ENCODE data around the gene ANO1.
A peak's percentile ranks its signal among the peaks of the same experiment; 100 is the strongest.

ANO1 gene

DNA sequence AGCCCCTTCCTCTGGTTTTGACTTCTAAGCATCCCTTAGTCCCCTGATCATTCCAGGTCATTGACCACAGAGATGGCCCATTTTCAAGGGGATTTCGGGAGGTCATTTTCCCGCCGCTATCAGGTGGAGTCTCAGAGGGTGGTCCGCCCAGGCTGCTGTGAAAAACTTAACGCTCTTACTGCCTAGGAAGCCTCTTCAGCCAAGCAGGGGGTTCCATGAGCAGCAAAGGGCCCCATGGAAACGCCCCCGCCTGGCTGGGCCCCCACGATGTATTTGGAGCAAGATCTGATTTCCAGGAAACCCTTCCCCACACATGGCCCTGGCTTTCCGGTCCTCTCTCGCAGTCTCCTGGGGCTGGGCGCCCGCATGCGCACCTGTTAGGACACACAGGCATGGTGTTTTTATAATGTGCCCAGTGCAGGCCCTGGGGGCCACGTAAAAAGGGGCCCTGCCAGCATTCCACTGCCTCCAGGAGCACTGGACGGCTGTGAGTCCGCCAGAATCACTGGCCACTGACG lies 32.5 kb downstream of the ANO1 start:
- Histone ChIP-seq H3K79me1 (ENCODE audit: low read length) (no peaks in the 10 kb centered on the region), H2BK5ac (ENCODE audit: low read length) (no peak overlapping the region), H3K9ac (ENCODE audit: low read length) (no peak overlapping the region), H3K4me1 (ENCODE audit: control insufficient read depth, low read depth, low read length) (no peaks in the 10 kb centered on the region), H3K23ac (ENCODE audit: low read length) (no peak overlapping the region), H2BK120ac (ENCODE audit: low read depth, low read length) (no peak overlapping the region), H3K56ac (ENCODE audit: low read length) (no peak overlapping the region), H3K4ac (ENCODE audit: low read depth, low read length) (no peak overlapping the region), H4K5ac (ENCODE audit: low read length) (no peak overlapping the region), H3K18ac (ENCODE audit: low read length) (no peak overlapping the region), H2AK5ac (ENCODE audit: low read length) (no peak overlapping the region), H3K27me3 (ENCODE audit: insufficient read depth, low read length, poor library complexity) (no peaks in the 10 kb centered on the region), H3K4me3 (ENCODE audit: low read length) (no peak overlapping the region), H3K27ac (ENCODE audit: low read depth, low read length) (no peak overlapping the region), H3K79me2 (ENCODE audit: control insufficient read depth, insufficient read depth, low read length) (no peaks in the 10 kb centered on the region), H3K4me2 (ENCODE audit: low read length) (no peak overlapping the region), H4K8ac (ENCODE audit: low read depth, low read length) (no peak overlapping the region), H3K36me3 (ENCODE audit: control insufficient read depth, insufficient read depth, low read length) (no peaks in the 10 kb centered on the region), H2BK15ac (replicated peaks; ENCODE audit: low read depth) (no peak overlapping the region)
- WGBS (ENCODE audit: extremely low coverage, insufficient coverage, low lambda C conversion rate), result no CpG with 5 or more reads among the region's 17 CpGs
- DNase-seq, result no peak

DNA sequence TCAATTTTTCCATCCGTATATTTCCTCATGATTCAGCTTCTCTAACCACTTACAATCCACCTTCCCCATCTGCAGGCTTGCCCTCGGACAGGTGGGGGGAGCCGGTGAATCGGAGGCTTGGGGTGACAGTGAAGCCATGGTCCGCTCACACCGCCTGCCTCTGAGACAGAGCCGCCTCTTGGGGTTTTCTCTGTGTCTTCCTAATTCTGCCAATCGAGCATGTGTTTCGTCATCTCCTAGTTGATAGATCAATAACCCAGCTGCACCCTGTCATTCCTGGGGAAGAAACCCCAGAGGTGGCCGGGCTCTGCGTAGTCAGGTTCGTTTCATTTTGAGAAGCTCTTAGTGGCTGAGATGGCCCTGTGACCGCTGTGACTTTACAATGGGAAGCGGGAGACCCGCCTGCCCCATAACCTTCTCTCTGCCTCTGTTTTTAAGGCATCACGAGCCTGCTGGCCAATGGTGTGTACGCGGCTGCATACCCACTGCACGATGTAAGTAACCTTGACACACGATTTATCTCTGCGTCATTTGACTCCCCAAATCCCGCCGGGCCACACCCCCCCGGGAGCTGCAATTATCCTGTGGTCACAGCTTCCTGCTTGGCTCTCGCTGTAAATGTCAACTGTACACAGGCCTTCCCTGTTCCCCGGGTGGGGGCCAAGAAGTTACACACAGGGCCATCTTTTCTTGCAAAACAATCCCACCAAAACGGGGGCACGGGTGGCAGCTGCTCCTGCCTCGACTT lies 33.3 kb downstream of the ANO1 start:
- Histone ChIP-seq H3K79me1 (ENCODE audit: low read length) (no peaks in the 10 kb centered on the region), H2BK15ac (replicated peaks; ENCODE audit: low read depth) (no peak overlapping the region), H4K8ac (ENCODE audit: low read depth, low read length) (no peak overlapping the region), H3K4me3 (ENCODE audit: low read length) (no peak overlapping the region), H2BK120ac (ENCODE audit: low read depth, low read length) (no peak overlapping the region), H3K4ac (ENCODE audit: low read depth, low read length) (no peak overlapping the region), H3K4me1 (ENCODE audit: control insufficient read depth, low read depth, low read length) (no peaks in the 10 kb centered on the region), H4K5ac (ENCODE audit: low read length) (no peak overlapping the region), H3K9ac (ENCODE audit: low read length) (no peak overlapping the region), H3K56ac (ENCODE audit: low read length) (no peak overlapping the region), H3K27ac (ENCODE audit: low read depth, low read length) (no peak overlapping the region), H3K4me2 (ENCODE audit: low read length) (no peak overlapping the region), H3K18ac (ENCODE audit: low read length) (no peak overlapping the region), H3K27me3 (ENCODE audit: insufficient read depth, low read length, poor library complexity) (no peaks in the 10 kb centered on the region), H2BK5ac (ENCODE audit: low read length) (no peak overlapping the region), H3K36me3 (ENCODE audit: control insufficient read depth, insufficient read depth, low read length) (no peaks in the 10 kb centered on the region), H3K79me2 (ENCODE audit: control insufficient read depth, insufficient read depth, low read length) (no peaks in the 10 kb centered on the region), H3K23ac (ENCODE audit: low read length) (no peak overlapping the region), H2AK5ac (ENCODE audit: low read length) (no peak overlapping the region)
- WGBS (ENCODE audit: extremely low coverage, insufficient coverage, low lambda C conversion rate), result no CpG with 5 or more reads among the region's 29 CpGs
- DNase-seq, result peak; percentile 81

DNA sequence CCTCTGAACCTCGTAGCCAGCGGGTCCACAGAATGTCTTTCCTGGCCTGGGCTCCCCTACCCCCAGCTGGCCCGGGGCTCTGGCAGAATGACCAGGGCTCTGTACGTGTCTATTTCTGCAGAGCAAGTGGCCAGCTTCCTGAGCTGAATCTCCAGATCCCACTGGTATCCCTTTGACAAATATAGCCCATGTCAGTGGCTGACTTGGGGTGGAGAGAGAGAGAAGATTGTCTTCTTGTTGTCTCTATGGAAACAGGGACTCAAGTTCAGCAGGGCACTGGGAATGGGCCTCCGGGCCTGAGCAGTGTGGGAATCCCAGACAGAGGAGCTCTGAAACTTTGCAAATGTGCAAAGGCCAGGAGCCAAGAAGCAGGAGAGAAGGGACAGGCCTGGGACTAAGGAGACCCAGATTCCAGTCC lies 33.9 kb downstream of the ANO1 start:
- peak; percentile 23 for DNase-seq
- no CpG with 5 or more reads among the region's 5 CpGs for WGBS (ENCODE audit: extremely low coverage, insufficient coverage, low lambda C conversion rate)
- H2BK5ac ChIP-seq (ENCODE audit: low read length), result no peak overlapping the region
- no peak overlapping the region for H2BK120ac ChIP-seq (ENCODE audit: low read depth, low read length)
- H3K27me3 ChIP-seq (ENCODE audit: insufficient read depth, low read length, poor library complexity), result no peaks in the 10 kb centered on the region
- no peak overlapping the region for H3K4me3 ChIP-seq (ENCODE audit: low read length)
- H3K79me1 ChIP-seq (ENCODE audit: low read length), result no peaks in the 10 kb centered on the region
- no peak overlapping the region for H3K27ac ChIP-seq (ENCODE audit: low read depth, low read length)
- H2BK15ac ChIP-seq (replicated peaks; ENCODE audit: low read depth), result no peak overlapping the region
- H3K56ac ChIP-seq (ENCODE audit: low read length), result no peak overlapping the region
- H3K4ac ChIP-seq (ENCODE audit: low read depth, low read length), result no peak overlapping the region
- no peak overlapping the region for H3K4me2 ChIP-seq (ENCODE audit: low read length)
- H3K18ac ChIP-seq (ENCODE audit: low read length), result no peak overlapping the region
- H4K5ac ChIP-seq (ENCODE audit: low read length), result no peak overlapping the region
- no peaks in the 10 kb centered on the region for H3K79me2 ChIP-seq (ENCODE audit: control insufficient read depth, insufficient read depth, low read length)
- no peak overlapping the region for H4K8ac ChIP-seq (ENCODE audit: low read depth, low read length)
- H3K9ac ChIP-seq (ENCODE audit: low read length), result no peak overlapping the region
- no peaks in the 10 kb centered on the region for H3K36me3 ChIP-seq (ENCODE audit: control insufficient read depth, insufficient read depth, low read length)
- no peaks in the 10 kb centered on the region for H3K4me1 ChIP-seq (ENCODE audit: control insufficient read depth, low read depth, low read length)
- no peak overlapping the region for H3K23ac ChIP-seq (ENCODE audit: low read length)
- H2AK5ac ChIP-seq (ENCODE audit: low read length), result no peak overlapping the region

DNA sequence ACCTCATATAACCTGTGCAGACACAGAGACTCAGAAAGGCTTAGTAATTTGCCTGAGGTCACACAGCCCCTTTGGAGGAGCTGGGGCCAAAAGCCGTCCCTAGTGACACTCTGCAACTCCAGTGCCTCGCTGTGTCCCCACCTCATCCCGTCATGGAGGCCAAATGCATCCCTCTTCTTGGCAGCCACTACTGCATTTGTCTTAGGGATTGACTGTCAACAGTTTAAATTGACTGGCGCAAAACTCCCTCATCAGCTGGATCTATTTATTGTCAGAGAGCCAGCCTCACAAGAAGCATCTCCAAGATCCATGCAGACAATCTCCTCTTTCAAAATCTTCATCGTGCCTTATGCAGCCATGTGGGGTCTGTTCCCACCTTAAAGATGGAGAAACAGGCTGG lies 35.7 kb downstream of the ANO1 start:
- H3K4me3 ChIP-seq (ENCODE audit: low read length), result no peak overlapping the region
- no peak overlapping the region for H3K27ac ChIP-seq (ENCODE audit: low read depth, low read length)
- no peaks in the 10 kb centered on the region for H3K36me3 ChIP-seq (ENCODE audit: control insufficient read depth, insufficient read depth, low read length)
- H4K8ac ChIP-seq (ENCODE audit: low read depth, low read length), result no peak overlapping the region
- H3K23ac ChIP-seq (ENCODE audit: low read length), result no peak overlapping the region
- DNase-seq, result no peak
- no peak overlapping the region for H3K4me2 ChIP-seq (ENCODE audit: low read length)
- no peak overlapping the region for H2BK5ac ChIP-seq (ENCODE audit: low read length)
- no peak overlapping the region for H3K56ac ChIP-seq (ENCODE audit: low read length)
- H3K9ac ChIP-seq (ENCODE audit: low read length), result no peak overlapping the region
- no peak overlapping the region for H2BK120ac ChIP-seq (ENCODE audit: low read depth, low read length)
- H3K27me3 ChIP-seq (ENCODE audit: insufficient read depth, low read length, poor library complexity), result no peaks in the 10 kb centered on the region
- H4K5ac ChIP-seq (ENCODE audit: low read length), result no peak overlapping the region
- no peak overlapping the region for H2AK5ac ChIP-seq (ENCODE audit: low read length)
- no peak overlapping the region for H2BK15ac ChIP-seq (replicated peaks; ENCODE audit: low read depth)
- H3K4ac ChIP-seq (ENCODE audit: low read depth, low read length), result no peak overlapping the region
- no peak overlapping the region for H3K18ac ChIP-seq (ENCODE audit: low read length)
- H3K4me1 ChIP-seq (ENCODE audit: control insufficient read depth, low read depth, low read length), result no peaks in the 10 kb centered on the region
- no peaks in the 10 kb centered on the region for H3K79me2 ChIP-seq (ENCODE audit: control insufficient read depth, insufficient read depth, low read length)
- H3K79me1 ChIP-seq (ENCODE audit: low read length), result no peaks in the 10 kb centered on the region
- no CpG with 5 or more reads among the region's 5 CpGs for WGBS (ENCODE audit: extremely low coverage, insufficient coverage, low lambda C conversion rate)

DNA sequence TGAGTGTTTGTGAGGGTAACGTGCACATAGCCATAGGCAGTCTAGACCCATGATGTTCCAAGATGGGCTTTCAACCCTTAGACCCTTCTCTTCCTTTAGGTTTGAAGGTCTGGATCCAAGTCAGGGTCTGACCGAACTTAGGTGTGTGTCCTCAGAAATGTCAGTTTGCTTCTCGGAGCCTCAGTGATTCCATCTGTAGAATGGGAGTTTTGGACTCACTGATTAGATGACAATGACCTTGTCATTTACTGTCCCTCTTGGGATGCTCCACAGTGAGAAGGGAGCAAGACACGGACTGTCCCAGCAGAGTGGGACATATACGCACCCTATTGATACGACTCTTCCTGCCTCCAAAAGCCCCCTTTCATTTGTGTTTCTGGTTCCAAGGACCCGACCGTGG lies 37.7 kb downstream of the ANO1 start:
- no peak overlapping the region for H2BK120ac ChIP-seq (ENCODE audit: low read depth, low read length)
- H3K36me3 ChIP-seq (ENCODE audit: control insufficient read depth, insufficient read depth, low read length), result no peaks in the 10 kb centered on the region
- no peaks in the 10 kb centered on the region for H3K4me1 ChIP-seq (ENCODE audit: control insufficient read depth, low read depth, low read length)
- no peak overlapping the region for H2BK5ac ChIP-seq (ENCODE audit: low read length)
- no peak overlapping the region for H2BK15ac ChIP-seq (replicated peaks; ENCODE audit: low read depth)
- no peak overlapping the region for H2AK5ac ChIP-seq (ENCODE audit: low read length)
- no peak for DNase-seq
- no peaks in the 10 kb centered on the region for H3K27me3 ChIP-seq (ENCODE audit: insufficient read depth, low read length, poor library complexity)
- WGBS (ENCODE audit: extremely low coverage, insufficient coverage, low lambda C conversion rate), result no CpG with 5 or more reads among the region's 8 CpGs
- no peak overlapping the region for H3K4me3 ChIP-seq (ENCODE audit: low read length)
- no peaks in the 10 kb centered on the region for H3K79me1 ChIP-seq (ENCODE audit: low read length)
- H3K56ac ChIP-seq (ENCODE audit: low read length), result no peak overlapping the region
- no peak overlapping the region for H3K9ac ChIP-seq (ENCODE audit: low read length)
- no peak overlapping the region for H3K4me2 ChIP-seq (ENCODE audit: low read length)
- H3K4ac ChIP-seq (ENCODE audit: low read depth, low read length), result no peak overlapping the region
- no peaks in the 10 kb centered on the region for H3K79me2 ChIP-seq (ENCODE audit: control insufficient read depth, insufficient read depth, low read length)
- H3K27ac ChIP-seq (ENCODE audit: low read depth, low read length), result no peak overlapping the region
- H3K18ac ChIP-seq (ENCODE audit: low read length), result no peak overlapping the region
- H4K8ac ChIP-seq (ENCODE audit: low read depth, low read length), result no peak overlapping the region
- no peak overlapping the region for H4K5ac ChIP-seq (ENCODE audit: low read length)
- no peak overlapping the region for H3K23ac ChIP-seq (ENCODE audit: low read length)
